Stimulated activated CD4-positive, alpha-beta T cell treated with anti-CD3 and anti-CD28 coated beads, Interleukin-1b, Interleukin-23, amount 100 ng/mL, for 24 hours (primary cell): Measurements from ENCODE around the gene UBE2G1.
"Not testable (repeated sequence)": the region's sequence is repeated elsewhere in the genome, so short reads cannot be mapped to it uniquely, and the experiment has no call there.

Experiments used
- DNase-seq, 4 experiments: peaks; one replicate each; pipeline ENCODE4 v3.0.0-alpha.2; 2020; ENCODE audit warnings: low read depth in 4 of 4, low spot score in 1 of 4

UBE2G1 gene, protein sequence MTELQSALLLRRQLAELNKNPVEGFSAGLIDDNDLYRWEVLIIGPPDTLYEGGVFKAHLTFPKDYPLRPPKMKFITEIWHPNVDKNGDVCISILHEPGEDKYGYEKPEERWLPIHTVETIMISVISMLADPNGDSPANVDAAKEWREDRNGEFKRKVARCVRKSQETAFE

DNA sequence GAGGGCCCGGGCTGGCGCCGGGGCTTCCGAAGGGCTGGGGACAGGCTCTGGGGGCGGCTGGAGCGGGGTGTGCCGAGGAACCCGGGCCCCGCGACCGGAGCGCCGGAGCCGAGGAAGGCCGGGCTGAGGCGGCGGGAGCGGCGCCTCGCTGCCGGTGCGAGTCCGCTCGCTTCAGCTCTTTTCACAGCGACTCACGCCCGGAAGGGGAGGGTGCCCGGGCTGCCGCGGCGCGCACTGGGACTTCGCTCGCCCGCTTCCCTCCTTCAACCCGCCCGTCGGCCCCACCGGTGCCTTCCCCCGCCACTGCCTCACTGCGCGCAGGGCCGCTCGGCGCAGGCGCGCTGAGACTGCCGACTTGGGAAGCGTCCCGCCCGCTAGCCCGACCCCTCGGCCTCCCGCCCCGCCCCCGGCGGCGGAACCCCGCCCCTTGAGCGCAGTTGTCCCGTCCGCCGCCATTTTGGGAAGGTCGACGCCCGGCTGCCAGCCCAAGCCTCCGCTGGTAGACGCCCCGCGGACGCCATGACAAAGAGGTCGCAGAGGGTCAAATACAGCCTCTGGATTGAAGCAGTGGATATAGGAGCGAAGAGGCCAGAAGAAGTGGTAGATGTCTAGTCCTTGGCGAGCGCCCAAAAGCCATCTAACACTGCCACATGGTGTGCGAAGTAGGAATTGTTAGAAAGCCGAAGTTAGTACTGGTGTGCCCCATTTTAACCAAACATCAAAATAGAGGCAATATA lies at the start of gene UBE2G1:
TSS of gene UBE2G1 (minus strand) at position 349 of the 737 bp plus-strand sequence. CDS start 359 bp downstream, outside the sequence.
- peak; percentile 98 to 99 (median 99) for DNase-seq

DNA sequence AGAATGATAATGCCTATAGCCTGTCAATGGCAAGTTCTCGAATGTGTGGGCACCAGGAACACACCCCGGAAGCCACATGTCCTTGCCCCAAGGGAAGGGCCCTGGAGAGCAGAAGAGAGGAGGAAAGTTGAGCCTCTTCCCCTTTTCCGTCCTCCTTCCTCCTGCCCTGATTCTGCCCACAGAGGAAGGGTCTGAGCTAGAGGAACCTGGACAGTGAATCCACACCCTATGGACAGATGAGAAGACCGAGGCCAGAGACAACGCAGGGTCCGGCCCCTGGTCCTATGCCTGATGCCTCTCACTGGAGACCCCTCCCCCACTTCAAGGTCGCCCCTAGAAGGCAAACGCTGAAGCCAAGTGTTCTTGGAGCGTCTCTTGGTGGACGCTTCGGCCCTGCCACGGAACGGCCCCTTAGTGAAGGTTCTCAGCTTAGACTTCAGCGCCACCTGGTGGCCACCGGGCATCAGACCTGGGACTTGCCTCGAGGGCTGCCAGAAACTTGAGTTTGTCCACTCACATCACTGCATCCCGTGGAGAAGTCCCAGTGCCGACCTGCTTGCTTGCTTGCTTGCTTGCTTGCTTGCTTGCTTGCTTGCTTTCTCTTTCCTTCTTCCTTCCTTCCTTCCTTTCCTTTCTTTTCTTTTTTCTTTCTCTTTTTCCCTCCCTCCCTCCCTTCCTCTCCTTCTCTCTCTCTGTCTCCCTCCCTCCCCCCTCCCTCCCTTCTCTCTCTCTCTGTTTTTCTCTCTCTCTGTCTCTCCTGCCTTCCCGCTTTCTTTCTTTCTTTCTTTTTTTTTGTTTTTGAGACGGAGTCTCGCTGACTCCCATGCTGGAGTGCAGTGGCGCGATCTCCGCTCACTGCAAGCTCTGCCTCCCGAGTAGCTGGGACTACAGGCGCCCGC lies 46.7 kb upstream of the UBE2G1 start:
- DNase-seq = peak; percentile 84 to 96 (median 90)

DNA sequence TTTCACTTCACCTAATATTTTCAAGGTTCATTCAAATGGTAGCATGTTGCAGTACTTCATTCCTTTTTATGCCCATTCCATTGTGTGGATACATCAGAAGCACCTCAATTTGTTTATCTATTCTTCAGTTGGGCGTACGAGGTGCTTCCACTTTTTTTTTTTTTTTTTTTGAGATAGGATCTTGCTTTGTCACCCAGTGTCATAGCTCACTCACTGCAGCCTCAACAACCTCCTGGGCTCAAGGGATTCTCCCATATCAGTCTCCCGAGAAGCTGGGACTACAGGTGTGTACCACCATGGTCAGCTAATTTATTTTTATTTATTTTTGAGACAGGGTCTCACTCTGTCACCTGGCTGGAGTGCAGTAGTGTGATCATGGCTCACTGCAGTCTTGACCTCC lies 44.7 kb upstream of the UBE2G1 start:
- no peak for DNase-seq

DNA sequence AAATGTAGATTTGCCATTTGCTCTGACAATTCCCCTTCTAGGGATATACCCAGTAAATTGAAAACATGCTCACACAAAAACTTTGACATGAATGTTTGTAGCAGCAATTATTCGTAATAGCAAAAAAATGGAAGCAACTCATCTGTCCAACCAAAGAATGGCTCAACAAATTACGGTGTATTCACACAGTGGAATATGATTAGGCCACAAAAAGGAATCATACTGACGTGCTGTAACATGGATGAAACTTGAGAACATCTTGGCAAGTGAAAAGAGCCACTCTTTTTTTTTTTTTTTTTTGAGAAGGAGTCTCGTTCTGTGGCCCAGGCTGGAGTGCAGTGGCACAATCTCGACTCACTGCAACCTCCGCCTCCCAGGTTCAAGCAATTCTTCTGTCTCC lies 43.2 kb upstream of the UBE2G1 start:
- no peak for DNase-seq

DNA sequence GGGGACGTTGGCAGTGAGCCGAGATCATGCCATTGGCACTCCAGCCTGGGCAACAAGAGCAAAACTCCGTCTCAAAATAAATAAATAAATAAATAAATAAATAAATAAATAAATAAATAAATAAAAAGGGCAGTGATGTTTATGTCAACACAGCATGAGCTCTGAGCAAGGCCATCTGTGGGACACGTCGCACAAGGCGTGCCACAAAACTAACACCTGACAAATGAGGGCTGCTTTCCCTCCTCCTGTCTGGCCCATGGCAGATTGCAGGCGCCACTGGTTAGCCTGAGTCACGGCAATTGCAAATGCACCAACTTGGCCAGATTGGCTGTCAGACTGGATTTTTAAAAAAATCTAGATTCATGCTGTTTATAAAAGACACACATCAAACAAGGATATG lies 41.4 kb upstream of the UBE2G1 start:
- no peak for DNase-seq

DNA sequence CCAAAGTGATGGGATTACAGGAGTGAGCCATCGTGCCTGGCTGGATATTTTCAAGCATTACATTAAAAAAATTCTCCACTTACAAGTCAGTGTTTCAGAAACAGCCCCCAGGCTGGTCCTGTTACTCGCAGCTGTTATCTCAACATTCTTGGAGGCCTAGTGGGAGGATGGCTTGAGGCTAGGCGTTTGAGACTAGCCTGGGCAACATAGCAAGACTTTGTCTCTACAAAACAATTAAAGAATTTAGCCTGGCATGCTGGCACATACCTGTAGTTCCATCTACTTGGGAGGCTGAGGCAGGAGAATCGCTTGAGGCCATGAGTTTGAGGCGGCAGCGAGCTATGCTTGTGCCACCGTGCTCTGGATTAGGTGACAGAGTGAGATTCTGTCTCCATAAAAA lies 40.7 kb upstream of the UBE2G1 start:
- DNase-seq = no peak

DNA sequence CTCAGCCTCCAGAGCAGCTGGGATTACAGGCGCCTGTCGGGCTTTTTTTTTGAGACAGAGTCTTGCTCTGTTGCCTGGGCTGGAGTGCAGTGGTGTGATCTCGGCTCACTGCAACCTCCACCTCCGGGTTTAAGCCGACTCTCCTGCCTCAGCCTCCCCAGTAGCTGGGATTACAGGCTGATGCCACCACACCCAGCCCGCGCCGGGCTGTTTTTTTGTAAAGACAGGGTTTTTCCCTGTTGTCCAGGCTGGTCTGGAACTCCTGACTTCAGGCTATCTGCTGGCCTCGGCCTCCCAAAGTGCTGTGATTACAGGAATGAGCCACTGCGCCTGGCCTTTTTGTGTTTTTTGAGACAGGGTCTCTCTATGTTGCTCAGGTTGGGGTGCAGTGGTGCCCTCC lies 39.9 kb upstream of the UBE2G1 start:
- no peak for DNase-seq

DNA sequence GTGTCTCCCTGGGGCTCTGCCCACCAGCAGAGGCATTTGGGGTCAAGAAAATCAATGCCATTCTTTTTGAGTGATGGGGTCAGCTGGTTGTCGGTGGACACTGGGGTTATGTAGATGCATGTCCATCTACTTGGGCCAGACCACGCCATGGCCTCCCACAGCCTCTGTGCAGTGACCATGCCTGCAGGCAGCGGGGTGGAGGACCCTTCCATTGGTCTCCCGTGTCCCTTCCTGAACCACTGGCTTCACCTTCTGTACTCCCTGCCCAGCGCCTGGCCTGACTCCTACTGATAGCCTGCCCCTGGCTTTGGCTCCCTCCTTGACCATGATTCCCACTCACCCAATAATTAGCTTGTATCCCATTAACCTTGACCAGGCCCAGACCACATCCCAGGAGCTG lies 39.2 kb upstream of the UBE2G1 start:
- no peak for DNase-seq

DNA sequence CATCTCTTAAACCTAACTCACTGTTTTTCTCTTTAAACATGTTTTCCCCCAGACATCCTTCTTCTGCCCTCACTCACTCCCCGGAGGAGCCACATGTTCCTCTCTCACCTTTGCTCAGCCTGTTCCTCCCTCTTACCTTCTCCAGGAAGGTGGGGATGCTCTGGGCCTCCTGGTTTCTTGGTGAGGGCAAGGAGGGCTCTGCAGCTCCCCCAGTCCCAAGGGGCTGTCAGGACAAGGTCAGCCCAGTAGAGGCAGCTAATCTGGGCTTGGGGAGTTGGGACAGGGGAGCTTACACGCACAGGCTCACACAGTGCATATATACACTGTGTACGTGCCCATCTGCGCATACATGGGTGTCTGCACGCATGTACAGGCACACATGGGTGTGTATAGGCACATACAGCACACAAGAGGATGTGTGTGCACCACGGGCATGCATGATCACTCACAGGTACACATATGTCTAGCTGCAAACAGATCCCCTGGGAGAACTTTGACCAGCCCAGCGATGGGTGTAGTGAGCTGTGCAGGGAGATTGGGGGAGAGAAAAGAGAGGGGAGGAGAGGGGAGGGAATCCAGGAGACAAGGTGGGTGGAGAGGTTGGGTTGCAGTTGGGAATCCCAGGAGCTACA lies 38.7 kb upstream of the UBE2G1 start:
- DNase-seq = no peak

DNA sequence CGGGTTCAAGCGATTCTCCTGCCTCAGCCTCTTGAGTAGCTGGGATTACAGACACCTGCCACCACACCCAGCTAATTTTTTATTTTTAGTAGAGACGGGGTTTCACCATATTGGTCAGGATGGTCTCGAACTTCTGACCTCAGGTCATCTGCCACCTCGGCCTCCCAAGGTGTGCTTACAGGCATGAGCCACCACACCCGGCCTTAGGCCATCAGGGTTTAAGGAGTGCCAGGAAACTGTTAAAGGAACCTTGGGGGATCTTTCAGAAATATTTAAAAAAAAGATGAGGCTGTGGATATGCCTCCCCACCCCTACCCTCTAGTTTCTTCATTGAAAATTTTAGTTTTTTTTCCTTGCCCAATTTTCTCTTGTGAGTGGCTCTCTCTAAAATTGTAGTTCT lies 31.4 kb upstream of the UBE2G1 start:
- no peak for DNase-seq

DNA sequence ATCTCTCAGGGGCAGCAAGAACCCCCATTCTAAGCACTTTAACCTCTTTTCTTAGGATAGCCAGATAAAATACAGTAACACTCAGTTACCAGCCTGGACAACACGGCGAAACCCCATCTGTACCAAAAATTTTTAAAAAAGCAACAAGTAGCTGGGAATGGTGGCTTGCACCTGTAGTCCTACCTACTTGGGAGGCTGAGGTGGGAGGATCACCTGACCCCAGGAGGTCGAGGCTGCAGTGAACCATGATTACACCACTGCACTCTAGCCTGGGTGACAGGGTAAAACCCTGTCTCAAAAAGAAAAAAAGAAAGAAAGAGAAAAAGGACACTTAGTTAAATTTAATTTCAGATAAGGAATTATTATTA lies 28.6 kb upstream of the UBE2G1 start:
- no peak for DNase-seq

DNA sequence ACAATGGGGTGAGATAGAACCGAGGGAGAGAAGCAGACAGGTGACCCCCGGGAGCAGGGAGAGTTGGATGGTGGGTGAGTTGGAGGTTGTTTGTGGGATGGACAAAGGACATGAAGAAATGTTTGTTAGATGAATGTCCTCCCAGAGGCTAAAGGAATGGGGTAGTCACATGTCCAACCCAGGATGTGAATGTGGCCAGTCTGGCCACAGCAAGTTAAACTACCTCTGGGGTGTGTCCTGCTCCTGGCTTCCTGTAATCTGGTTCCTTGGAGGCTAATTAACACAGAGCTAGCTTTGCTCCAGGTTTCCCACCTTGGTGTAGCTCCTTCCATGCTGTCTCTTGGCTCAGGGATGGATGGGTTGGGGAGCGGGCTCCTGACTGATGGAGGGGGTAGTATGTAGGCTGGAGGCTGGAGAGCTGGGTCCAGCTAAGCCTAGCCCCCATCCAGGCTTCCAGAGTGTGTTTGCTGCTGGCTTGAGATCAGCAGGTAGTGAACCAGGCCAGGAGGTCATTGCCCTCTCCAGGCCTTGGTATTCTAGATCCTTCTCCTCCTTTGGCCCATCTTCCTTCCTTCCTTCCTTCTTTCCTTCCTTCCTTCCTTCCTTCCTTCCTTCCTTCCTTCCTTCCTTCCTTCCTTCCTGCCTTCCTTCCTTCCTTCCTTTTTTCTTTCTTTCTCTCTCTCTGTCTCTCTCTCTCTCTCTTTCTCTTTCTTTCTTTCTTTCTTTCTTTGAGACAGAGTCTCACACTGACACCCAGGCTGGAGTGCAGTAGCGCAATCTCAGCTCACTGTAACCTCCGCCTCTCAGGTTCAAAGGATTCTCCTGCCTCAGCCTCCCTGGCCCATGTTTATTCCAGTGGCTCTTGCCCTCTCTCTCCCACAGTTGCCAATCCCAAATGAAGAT lies 28.0 kb upstream of the UBE2G1 start:
- no peak for DNase-seq

DNA sequence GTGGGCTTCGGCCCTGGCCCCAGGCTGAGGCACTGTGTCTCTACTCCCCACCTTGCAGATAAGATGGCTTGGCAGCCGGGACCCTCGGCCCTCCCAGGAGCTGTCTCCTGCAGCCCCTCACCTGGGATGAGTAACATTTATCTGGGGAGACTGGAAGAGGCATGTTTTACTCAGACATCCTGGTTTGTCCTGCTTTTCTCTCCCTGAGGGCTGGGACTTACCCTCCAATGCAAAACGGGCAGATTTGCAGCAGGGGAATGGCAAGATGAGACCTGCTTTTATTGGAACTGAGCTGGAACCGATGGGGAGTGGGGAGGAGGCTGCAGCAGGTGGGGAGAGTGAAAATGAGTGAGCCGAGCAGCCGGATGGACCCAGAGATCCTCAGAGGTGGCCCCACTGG lies 27.3 kb upstream of the UBE2G1 start:
- no peak for DNase-seq

DNA sequence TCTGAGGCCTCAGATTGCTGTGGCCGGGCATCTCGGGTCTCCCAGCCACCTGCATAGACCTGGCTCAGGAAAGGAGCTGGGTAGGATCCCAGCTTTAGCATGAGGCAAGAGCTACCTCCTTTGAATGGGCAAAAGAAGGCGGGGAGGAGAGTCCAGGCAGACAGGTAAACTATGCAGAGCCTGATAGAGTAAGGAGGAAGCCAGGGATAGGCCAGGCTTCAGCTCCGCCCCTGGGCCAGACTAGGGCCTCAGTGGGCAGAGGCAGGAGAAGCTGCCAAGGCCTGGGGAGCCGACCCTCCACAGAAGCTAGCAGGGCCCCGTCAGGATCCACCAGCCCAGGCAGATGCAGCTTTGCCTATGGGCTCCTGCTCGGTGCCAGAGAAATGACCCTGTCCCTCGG lies 22.6 kb upstream of the UBE2G1 start:
- no peak for DNase-seq

DNA sequence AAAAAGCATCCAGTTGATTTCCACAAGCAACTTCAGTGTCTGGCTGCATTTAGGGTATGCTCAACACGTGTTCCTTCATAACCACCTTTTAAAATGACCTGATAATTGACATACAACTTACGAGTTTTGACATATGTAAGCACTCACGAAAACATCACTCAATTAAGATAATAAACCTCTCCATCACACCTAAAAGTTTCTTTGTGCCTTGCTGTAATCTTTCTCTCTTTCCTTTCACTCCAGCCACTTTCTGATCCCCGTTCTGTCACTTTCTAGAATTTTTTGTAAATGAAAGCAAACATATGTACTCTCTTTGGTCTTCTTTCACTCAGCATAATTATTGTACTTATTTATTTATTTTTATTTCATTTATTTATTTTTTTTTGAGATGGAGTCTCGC lies 20.7 kb upstream of the UBE2G1 start:
- no peak for DNase-seq

DNA sequence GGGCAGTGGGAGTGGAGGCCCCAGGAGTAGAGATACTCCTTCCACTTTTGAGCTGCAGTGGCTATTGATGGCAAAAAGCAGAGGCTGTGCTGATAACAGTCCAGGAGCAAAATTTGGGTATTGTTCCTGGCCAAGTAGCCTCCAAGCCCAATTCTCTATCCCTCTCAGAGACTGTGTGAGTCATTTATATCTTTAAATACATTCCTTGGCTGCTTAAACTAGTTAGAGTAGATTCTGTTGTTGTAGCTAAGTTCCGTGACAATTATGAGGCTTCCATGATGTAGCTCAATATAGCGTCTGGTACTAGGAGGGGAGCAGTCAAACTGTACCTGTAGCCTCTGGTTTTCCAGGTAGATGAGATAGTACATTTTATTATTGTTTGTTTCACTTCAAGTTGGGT lies 19.9 kb upstream of the UBE2G1 start:
- no peak for DNase-seq

DNA sequence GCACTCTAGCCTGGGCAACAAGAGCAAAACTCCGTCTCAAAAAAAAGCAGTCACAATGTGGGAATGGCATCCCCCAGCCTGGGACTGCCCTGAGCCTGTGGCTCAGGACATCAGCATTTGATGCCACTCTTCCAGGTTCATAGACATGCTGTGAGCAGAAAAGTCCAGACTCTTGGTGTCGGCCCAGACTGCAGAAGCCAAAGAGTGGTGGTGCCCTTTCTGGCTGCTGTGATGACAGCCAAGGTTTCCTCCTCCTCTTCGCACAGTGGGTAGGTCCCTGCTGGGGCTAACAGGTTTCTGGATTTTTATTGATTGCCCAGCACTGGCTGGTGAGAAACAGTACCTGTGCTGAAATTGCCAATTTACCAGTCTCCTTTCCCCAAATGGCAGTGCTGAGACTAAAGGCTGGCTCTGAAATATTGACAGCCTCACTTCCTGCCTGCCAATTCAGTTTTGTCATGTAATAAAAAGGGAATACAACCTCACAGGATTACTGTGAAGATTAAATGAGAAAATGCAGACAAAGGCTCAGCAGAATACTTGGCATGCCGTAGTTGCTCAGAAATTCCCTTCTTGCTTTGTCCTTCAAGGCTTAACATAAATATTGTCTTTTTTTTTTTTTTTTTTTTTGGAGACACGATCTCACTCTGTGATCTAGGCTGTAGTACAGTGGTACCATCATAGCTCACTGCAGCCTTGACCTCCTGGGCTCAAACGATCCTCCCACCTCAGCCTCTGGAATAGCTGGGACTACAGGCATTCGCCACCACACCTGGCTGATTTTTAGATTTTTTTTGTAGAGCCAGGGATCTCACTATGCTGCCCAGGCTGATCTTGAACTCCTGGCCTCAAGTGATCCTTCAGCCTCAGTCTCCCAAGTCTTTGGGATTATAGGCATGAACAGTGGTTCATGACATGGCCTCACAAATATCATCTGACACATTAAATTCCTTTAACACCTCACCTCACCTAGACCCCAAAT lies 15.5 kb upstream of the UBE2G1 start:
- DNase-seq = no peak

DNA sequence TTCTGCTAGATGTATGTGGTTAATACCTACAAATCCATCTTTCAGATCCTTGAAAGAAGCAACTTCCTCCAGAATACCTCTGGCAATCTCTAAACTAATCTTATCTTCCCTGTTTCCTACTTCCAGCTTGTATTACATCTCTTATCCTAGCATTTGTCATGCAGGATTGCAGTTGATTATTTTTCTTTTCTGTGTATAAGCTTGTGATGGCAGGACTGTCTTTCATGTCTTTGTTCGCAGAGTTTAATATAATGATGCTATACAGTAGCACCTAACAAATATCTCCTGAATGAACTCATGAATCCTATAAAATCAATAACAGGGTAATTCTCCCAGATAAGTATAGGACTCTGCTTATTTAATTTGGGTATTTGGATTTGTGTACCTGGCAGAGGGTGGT lies 12.2 kb upstream of the UBE2G1 start:
- no peak for DNase-seq

DNA sequence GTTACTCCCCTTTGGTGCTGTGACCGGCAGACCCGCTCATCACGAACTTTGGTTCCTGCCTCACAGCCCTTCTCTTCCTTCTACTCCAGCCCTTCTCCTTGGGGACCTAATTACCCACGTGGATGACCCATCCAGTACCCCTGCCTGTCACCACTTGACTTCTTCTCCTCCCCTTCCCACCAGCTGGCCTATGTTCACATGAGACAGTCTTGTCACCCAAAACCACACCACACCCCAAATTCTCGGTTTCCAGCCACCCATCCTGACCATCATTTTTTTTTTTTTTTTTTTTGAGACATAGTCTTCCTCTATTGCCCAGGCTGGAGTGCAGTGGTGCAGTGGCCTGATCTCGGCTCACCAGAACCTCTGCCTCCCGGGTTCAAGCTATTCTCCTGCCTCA lies 10.8 kb upstream of the UBE2G1 start:
- not testable (repeated sequence) for DNase-seq
